Thoracic aorta (tissue), 2 donors: ENCODE results near the gene PROX2. TPM values are rescaled to one million over a fixed set of nuclear protein-coding genes. Genes with fewer than 3 reads are reported as not detected.

Source experiments
- ATAC-seq: fragments of 150-250 bp; one replicate; pipeline ENCODE4 v1.8.0; 2017; ENCODE audit warnings: low read depth; ENCODE audit not compliant: insufficient number of reproducible peaks, low FRiP score
- DNase-seq: peaks from one replicate; pipeline ENCODE4 v3.0.0-alpha.2; 2020; ENCODE audit warnings: low spot score
- H3K27ac ChIP-seq, 2 donors: fragments of 200-600 bp; sonication (generic); 1 replicate in 1 of 2; 2 replicates in 1 of 2; pipeline ENCODE4 v1.5.1; 2016; ENCODE audit warnings: mild to moderate bottlenecking in 2 of 2, moderate library complexity in 2 of 2
- H3K27me3 ChIP-seq: fragments of 200-600 bp; sonication (generic); replicated peaks from 2 replicates; pipeline ENCODE4 v1.6.0; 2016; ENCODE audit warnings: mild to moderate bottlenecking; ENCODE audit not compliant: insufficient read depth
- H3K36me3 ChIP-seq: fragments of 200-600 bp; sonication (generic); one replicate; pipeline ENCODE4 v1.5.1; 2016
- H3K4me1 ChIP-seq, 2 donors: fragments of 200-600 bp; sonication (generic); 1 replicate in 1 of 2; 2 replicates in 1 of 2; pipeline versions ENCODE4 v1.5.1 to v1.6.0; 2016; ENCODE audit warnings: low read depth in 2 of 2, mild to moderate bottlenecking in 1 of 2; ENCODE audit not compliant: control insufficient read depth in 1 of 2
- H3K4me3 ChIP-seq: fragments of 200-600 bp; sonication (generic); 2 replicates; pipeline ENCODE4 v1.5.1; 2016; ENCODE audit warnings: mild to moderate bottlenecking
- H3K9me3 ChIP-seq: fragments of 200-600 bp; sonication (generic); 2 replicates; pipeline ENCODE4 v1.5.1; 2016
- total RNA-seq, 2 donors: library from RNA; depleted of rRNA; stranded (reverse); fragments of >200 nt; gene quantifications; one replicate each; pipeline versions ENCODE4 v1.1.0 to v1.2.3, GENCODE V29; 2016
- TF ChIP-seq, protein P1 (sequence below): fragments of 200-600 bp; sonication (generic); IDR thresholded peaks from one replicate; pipeline ENCODE4 v1.5.1; 2019; ENCODE audit warnings: antibody characterized with exemption

Gene PROX2
- total RNA-seq, 2 donors from 2014 or later, result not detected

DNA sequence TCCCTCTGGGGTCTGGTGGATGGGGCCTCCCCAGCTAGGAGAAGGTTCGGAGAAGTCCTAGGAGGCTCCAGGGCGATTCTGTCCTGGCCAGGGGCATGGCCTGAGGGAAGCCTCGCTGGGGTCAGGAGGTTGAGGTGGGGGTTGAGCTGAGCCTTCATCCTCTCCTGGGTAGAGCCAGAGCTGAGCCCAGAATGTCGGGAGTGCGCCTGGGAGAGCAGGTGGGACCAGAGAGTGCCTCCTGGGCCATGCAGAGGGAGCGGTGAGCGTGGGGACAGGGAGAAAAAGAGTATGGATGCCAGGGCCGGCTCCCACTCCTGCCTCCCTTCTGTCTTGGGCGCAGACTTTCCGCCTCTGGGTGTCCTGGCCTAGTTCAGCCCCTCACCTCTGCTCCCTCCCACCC, 34.0 kb upstream of the PROX2 start:
- no peaks in the 10 kb centered on the region for H3K36me3 ChIP-seq
- H3K4me3 ChIP-seq, result no peak overlapping the region
- peaks cover 4 to 35% of the 10 kb centered on the region in 2 donors for H3K4me1 ChIP-seq
- no peaks in the 10 kb centered on the region for H3K9me3 ChIP-seq
- H3K27me3 ChIP-seq, result no peaks in the 10 kb centered on the region
- H3K27ac ChIP-seq, result no peak overlapping the region
- DNase-seq, result no peak
- TF ChIP-seq, protein P1, sequence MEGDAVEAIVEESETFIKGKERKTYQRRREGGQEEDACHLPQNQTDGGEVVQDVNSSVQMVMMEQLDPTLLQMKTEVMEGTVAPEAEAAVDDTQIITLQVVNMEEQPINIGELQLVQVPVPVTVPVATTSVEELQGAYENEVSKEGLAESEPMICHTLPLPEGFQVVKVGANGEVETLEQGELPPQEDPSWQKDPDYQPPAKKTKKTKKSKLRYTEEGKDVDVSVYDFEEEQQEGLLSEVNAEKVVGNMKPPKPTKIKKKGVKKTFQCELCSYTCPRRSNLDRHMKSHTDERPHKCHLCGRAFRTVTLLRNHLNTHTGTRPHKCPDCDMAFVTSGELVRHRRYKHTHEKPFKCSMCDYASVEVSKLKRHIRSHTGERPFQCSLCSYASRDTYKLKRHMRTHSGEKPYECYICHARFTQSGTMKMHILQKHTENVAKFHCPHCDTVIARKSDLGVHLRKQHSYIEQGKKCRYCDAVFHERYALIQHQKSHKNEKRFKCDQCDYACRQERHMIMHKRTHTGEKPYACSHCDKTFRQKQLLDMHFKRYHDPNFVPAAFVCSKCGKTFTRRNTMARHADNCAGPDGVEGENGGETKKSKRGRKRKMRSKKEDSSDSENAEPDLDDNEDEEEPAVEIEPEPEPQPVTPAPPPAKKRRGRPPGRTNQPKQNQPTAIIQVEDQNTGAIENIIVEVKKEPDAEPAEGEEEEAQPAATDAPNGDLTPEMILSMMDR, result no peak
- no peak for ATAC-seq

DNA sequence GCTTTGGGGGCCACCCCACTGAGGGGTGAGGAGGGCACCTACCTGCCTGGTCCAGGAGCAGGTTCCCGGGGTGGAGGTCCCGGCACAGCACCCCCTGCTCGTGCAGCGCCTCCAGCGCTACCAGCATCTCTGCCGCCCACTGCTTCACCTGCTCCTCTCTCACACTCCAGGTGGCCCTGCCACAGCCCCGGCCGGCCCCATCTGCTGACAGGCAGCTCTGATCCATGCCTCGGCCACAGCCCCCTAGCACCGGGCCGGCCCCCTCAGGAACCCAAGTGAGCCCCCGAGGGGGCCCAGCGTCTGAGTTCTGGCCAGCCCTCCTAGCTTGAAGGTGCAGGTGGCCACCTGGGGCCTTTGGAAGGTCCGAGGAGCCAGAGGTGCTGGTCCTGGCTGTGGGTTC, 33.6 kb upstream of the PROX2 start:
- H3K9me3 ChIP-seq, result no peaks in the 10 kb centered on the region
- TF ChIP-seq, protein P1, result no peak

DNA sequence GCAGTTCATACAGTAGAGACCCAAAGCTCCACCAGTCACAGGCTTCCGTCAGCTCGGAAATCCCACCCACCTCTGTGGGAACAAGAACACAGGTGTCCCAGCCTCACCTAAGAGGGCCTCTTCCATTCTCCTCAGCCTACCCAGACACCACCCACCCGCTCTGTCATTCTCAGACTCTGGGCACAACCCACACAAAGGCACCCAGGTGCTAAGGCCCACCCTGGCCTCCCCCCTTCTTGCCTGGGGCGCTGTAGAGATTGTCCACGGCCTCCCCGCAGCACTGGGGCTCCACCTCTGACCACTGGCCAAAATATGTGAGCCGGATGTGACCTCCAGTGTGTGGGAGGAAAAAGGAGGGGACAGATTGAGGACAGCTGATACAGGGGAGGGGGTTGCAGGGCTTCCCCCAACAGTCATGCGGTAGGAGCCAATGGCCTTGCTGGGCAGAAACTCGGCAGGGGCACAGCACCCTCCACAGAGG, 33.0 kb upstream of the PROX2 start:
- no peak overlapping the region for H3K27ac ChIP-seq
- no peak for ATAC-seq

More for the DNA sequence above, 33.6 kb upstream of the PROX2 start:
- no peak for ATAC-seq
- Histone ChIP-seq H3K27ac (no peak overlapping the region), H3K27me3 (no peaks in the 10 kb centered on the region), H3K4me3 (no peak overlapping the region), H3K4me1 (peaks cover 4 to 33% of the 10 kb centered on the region in 2 donors), H3K36me3 (no peaks in the 10 kb centered on the region)
- no peak for DNase-seq

DNA sequence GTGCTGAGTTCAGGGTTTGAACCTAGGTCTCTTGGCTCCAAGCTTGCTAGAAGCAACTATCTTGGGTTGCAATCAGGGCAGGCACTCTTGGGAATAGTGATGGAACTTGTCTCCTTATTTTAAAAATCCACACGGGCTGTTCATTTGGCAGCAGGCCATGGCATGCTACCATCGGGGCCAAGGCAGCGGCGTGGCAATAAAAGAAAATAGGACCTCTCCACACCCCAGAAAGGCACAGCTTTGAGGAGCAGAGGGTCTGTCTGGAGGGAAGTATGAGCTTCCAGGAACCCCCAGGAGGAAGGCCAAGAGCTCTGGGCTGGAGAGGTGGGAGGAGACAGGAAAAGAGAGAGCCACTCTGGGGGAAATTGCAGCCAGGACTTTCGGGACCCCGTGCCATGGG, 31.8 kb upstream of the PROX2 start:
- no peak overlapping the region for H3K27ac ChIP-seq
- H3K4me3 ChIP-seq, result no peak overlapping the region
- no peaks in the 10 kb centered on the region for H3K9me3 ChIP-seq
- TF ChIP-seq, protein P1, result no peak
- H3K36me3 ChIP-seq, result peaks cover 11% of the 10 kb centered on the region
- ATAC-seq (no peak), DNase-seq (no peak)
- no peaks in the 10 kb centered on the region for H3K27me3 ChIP-seq
- H3K4me1 ChIP-seq, result peaks cover 0 to 22% of the 10 kb centered on the region in 2 donors

More for the DNA sequence above, 33.0 kb upstream of the PROX2 start:
- no peak for DNase-seq
- TF ChIP-seq, protein P1, result no peak
- H3K36me3 ChIP-seq, result peaks cover 1% of the 10 kb centered on the region
- peaks cover 0 to 27% of the 10 kb centered on the region in 2 donors for H3K4me1 ChIP-seq
- H3K4me3 ChIP-seq, result no peak overlapping the region
- H3K9me3 ChIP-seq, result no peaks in the 10 kb centered on the region
- no peaks in the 10 kb centered on the region for H3K27me3 ChIP-seq

DNA sequence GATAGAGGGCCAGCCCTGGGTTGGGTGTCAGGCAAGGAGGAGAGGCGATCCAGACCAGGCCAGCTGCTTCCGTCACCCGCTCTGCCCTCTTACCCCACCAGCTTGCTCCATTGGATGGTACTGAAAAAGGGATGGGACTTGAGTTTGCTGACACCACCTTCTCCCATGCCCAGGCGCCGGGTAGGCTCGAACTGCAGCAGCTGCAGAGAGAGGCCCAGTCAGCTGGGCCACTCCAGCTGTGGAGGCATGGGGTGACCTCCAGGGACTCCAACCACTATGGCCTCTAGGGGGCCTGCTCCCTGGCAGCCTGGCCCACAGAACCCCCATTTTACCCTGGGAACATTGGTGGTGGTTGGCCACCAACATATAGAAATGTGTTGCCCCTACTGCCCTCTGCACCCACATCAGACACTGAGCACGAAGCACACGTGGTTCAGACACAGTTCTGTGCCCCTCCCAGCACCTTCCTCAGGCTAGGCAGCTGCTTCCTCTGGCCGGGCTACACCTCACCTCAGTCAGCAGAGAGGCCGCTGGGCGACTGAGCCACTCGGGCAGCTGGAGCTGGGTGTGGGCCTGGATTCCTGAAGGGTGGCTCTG, 31.1 kb upstream of the PROX2 start:
- H3K9me3 ChIP-seq, result no peaks in the 10 kb centered on the region
- ATAC-seq (no peak), DNase-seq (no peak)
- H3K27me3 ChIP-seq, result no peaks in the 10 kb centered on the region
- no peak overlapping the region for H3K27ac ChIP-seq
- no peak overlapping the region for H3K4me3 ChIP-seq
- H3K4me1 ChIP-seq, result peaks cover 0 to 22% of the 10 kb centered on the region in 2 donors
- peaks cover 18% of the 10 kb centered on the region for H3K36me3 ChIP-seq
- TF ChIP-seq, protein P1, result no peak
